Renal cortex interstitium (tissue), 11 donors: ENCODE measurements around the gene KLHL25. TPM values are rescaled to one million over a fixed set of nuclear protein-coding genes. Genes with fewer than 3 reads are reported as not detected.
"Not testable (repeated sequence)": the region's sequence is repeated elsewhere in the genome, so short reads cannot be mapped to it uniquely, and the experiment has no call there.

Experiments
- DNase-seq, 11 donors: peaks; one replicate each; pipeline ENCODE4 v3.0.0-alpha.2; 2013; ENCODE audit warnings: low read depth in 9 of 11, low spot score in 4 of 11; ENCODE audit errors: extremely low read depth in 1 of 11
- polyA plus RNA-seq, 3 donors: library from polyadenylated mRNA; unstranded; fragments of 120-200 nt; gene quantifications; one replicate each; pipeline ENCODE4 v1.2.1, GENCODE V29; 2013; ENCODE audit not compliant: insufficient read length in 3 of 3

The KLHL25 gene
- polyA plus RNA-seq, 3 donors, result 8.7 to 13.2 (median 12.8) TPM

DNA sequence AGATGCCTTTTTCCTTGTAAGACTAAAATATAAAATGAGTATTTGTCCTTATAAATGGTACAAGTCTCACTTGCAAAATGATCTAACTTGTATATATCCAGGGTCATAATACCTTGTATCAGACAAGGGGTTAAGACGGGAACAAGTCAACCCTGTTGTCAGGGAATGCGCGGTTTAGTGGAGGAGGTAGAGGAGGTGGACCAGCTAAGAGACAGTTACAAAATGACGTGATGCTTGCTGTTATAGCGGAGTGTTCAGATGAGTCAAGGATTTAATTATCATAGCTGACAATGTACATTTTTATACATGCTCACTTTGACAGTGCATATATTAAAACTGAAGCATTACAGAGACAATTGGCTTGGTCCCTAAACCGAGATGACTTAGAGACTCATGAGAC, 26.8 kb upstream of the KLHL25 start:
- no peak for DNase-seq

DNA sequence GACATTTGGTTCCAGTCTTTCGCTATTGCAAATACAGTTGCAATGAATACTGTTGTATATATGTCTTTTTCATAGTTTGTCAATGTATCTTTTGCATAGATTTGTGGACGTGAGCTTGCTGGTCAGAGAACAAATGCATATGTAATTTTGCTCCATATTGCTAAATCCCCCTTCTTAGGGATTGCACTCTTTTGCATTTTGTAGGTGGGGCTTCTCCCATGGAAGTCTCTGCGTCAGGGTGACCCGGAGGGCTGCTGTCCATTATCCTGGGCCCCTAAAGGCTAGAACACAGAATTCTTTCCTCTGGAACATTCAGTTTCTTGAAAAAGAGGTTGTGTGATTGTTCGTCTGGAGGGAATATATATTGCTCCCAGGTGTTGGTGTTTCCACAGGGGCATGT, 25.2 kb upstream of the KLHL25 start:
- no peak for DNase-seq

DNA sequence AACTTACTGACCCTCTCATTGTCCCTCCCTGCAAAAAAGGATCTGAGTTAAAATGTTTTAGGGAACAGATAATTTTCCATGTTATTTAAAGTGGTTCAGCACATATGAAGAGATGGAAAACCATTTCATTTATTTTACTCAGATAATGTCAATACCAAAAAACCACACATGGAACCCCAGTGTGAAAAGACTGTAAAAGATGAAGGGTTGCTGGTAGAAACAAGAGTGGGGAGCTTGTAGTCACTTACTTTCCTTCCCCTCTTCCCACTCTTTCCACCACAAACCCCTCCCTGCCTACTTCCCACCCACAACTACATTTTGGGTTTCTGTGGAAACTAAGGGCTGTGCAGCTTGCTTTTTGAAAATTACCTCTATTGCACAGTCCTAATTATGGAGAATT, 18.5 kb upstream of the KLHL25 start:
- no peak for DNase-seq

DNA sequence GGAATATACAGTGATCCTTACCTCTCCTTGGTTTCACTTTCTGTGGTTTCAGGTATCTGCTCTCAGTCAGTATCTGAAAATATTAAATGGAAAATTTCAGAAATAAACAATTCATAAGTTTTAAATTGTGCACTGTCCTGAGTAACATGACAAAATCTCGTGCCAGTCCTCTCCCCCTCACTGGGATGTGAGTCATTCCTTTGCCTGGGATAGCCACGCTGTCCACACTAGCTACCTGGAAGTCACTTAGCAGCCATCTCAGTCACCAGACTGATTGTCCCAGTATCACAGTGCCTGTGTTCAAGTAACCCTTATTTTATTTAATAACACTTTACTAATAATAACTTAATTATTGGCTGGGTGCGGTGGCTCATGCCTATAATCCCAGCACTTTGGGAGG, 15.3 kb upstream of the KLHL25 start:
- DNase-seq, result no peak

DNA sequence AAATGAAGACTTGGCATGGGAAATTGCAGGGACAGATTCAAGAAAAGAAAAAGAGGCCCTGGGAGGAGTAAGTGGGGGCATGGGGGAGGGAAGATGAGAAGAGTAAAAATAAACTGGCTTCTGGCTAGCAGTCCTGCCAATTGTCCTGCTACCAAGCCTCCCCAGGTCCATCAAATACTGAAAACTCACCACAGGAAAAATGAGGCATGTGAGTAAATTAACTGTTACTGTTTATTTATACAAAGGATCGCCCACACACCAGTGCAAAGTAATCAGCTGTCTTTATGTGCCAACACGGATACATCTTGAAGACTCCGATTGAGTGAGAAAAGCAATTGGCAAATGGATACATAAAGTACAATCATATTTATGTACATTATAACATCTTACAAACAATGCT, 10.7 kb upstream of the KLHL25 start:
- DNase-seq, result no peak

DNA sequence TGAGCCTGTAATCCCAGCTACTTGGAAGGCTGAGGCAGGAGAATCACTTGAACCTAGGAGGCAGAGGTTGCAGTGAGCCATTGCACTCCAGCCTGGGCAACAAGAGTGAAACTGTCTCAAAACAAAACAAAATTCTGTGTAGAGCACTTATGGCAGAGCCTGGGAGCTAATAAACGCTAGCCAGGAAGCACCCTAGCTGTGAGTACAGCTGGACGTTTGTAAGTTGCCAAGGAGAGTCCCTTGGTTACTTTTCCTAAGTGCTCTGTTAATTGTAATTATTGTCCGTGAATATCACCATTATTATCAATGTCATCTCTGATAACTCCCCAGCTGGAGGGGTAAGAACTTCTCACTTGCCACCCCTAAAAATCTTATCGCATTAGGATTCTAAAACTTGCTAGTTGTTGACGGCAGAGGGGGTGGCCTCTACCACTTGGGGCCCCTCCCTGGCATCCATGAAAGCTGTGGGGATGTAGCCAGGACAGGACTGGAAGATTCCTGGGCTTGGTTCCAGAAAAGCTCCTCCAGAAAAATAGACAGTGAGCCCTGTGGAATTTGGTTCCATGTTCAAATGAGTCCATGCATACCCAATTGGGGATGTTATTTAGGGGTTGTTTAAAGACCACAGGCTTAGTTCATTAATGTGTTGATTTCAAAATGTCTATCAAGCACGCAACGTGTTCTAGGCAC, 9.9 kb upstream of the KLHL25 start:
- no peak for DNase-seq

DNA sequence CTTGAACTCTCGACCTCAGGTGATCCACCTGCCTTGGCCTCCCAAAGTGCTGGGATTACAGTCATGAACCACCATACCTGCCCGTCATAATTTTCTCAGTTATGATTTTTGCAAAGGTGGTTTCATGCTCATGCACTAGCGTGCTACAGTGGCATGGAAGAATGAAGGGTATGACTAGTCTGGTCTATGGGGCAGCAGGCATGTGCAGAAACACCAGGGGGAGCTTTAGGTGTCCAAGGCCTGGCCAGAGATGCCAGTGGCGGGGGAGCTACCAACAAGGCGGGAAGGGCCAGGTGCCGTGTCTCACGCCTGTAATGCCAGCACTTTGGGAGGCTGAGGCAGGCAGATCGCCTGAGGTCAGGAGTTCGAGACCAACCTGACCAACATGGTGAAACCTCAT, 7.9 kb upstream of the KLHL25 start:
- DNase-seq, result not testable (repeated sequence)

DNA sequence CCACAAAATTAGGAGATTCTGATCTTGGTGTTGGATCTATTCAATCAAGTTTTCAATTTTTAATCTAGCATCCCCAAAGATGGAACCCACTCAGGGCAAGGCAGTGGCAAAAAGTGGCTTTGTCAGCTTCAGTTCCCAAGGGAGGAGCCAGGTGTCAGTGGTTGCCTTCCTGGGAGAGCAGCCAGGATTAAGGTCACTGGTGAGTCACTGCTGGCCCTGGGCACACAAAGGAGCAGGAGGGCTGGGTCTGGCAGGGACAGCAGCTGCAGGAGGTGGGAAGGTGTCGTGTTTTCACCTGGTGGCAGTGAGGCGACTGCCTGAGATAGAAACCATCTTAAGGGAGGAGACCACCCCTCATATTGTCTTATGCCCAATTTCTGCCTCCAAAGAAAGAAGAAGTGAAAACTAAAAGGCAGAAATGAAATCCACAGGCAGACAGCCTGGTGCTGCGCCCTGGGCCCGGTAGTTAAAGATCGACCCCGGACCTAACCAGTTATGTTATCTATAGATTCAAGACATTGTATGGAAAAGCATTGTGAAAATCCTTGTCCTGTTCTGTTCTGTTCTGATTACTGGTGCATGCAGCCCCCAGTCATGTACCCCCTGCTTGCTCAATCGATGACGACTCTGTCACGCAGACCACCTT, 5.9 kb upstream of the KLHL25 start:
- no peak for DNase-seq

DNA sequence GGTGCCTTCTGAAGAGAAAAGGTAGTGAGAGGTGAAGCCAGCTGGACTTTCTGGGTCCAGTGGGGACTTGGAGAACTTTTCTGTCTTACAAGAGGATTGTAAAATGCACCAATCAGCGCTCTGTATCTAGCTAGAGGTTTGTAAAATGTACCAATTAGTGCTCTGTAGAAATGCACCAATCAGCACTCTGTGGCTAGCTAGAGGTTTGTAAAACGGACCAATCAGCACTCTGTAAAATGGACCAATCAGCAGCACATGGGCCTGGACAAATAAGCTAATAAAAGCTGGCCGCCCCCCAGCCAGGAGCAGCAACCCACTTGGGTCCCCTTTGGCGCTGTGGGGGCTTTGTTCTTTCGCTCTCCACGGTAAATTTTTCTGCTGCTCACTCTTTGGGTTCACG, 1.6 kb upstream of the KLHL25 start:
- not testable (repeated sequence) for DNase-seq

DNA sequence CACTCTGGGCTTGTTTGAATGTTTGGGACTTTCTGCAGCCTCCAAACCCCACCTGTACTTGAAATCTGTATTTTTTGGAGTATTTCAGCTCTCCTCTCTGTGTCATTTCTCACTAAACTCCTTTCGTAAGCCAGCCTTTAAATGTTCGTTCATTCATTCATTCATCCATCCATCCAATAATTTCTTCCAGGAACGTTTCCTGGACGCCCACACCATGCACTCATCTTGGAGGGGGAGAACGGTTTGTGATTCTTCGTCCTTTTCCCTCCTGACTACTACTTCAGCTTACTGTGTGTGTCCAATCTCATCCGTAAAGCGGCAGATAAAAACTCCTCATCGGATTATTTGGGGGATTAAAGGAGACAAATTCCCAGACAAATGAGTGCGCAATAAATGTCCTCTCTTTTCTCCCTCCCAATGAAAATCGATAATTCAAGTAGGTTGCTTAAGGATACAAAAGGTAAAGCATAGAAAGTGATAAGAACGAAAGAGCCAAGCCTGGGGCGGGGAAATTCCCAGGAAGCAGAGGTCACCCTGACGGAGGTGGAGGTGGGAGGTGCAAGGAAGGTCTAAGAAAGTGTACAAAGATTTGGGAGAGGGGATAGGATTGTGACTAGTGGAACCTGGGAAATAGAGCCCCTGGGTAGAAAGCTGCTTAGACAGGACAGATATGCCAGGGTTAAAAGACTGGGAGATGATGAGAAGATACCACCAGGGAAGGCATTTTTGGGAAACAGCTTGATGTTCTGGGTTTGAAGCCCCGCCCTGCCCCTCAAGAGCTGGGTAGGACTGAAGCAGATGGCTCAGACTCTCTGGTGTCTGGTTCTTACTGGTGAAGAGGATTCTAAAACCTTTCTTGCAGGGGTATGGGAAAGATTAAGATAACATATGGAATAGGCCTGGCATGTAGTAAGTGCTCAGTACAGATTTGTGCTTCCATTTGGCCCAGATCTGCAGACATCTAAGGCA, 896 bp upstream of the KLHL25 start:
- no peak for DNase-seq

DNA sequence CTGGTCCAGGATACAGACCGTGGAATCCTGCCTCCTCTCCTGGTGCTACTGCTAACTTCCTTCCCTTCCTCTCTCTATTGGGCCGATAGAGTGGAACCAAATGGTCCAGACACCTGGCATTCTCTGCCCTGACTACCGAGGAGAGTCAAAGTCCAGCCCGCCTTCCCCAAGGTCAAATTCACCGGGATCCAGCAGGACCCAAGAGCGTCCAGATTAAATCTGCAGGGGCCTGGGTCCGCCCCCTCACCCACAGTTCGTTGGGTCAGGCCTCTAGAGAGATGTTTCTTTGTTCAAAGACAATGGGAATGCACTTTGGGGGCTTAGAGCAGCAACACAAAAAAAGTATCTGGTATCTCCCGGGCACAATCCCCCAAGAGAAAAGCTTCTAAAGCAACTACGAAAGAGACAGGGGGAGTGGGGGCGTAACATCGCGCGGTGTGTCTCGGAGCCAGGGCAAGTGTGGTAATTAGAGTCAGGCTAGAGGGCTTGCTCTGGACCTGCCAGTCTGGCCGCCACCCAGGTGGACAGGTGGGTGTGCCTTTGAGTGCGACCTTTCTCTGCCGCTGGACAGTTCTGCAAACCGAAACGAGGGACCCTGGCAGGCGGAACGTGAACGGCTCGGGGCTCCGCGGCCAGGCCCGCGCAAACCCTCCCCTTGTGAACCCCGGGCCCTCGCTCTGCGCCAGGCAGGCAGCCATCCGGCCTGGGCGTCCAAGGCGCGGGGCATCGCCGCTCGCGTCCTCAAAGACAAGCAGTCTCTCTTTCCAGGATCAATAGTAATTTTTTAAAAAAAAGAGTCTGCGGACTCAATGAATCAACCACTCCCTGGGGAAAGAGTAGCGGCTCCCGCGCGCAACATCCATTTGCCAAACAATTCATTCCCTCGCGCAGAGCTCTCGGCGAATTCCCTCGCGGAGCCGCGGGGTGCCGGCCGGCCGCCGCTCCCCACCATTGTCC, 806 bp downstream of the KLHL25 start:
- no peak for DNase-seq

DNA sequence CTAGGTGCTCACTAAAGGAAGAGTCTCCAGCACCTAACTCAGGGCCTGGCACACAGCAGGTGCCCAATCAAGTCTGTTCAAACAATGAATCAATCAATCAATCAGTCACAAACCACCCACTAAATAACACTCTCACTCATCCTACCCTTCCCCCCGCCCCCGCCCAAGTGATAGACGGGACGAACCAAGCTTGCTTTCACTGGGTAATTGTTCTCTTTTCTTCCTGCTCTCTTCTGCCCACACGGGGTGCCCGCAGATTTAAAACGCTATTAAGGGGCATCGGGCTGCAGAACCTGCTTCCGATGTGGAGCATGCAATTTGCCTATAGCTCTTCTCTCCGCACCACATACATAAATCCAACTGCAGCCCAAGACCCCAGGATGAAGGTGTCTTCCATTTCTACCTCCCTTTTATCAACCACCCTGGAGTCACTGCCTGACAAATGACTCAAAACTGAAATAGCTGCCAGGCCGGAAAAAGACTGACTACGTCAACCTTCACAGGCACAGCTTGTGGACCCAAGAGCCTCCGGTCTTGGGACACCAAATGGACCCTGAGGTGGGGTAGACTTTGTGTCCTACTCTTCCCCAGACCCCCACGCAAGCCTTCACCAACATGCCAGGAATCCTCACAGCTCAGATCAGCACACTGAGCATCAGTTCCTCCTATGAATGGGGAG, 1.7 kb downstream of the KLHL25 start:
- DNase-seq, result no peak

DNA sequence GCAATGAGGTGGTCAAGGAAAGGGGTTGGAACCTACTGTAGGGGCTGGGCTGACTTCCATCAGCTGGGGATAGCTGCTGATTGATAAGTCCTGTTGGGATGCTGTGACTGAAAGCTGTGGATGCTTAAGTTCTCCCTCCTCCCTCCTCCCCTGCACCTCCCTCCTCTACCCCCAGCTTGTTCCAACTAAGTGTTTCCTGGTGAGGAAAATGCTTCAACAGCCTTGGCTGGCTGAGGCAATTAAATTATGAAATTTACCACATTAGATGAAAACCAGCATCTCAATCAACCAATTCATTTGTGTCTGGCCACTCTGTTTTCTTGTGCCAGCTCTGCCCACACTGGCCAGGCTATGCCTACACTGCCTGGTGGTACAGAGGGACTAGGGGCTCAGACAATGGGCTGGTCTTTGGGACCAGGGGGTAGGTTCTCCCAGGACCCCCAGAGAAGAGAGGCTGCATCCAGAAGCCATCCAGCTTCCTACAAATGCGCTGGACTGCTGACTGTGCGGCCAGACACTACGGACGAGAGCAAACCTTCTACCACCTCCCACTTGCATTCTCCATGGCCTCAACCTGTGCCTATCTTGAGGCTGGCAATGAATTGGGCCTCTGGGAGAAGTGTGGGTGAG, 2.5 kb downstream of the KLHL25 start:
- DNase-seq, result no peak

DNA sequence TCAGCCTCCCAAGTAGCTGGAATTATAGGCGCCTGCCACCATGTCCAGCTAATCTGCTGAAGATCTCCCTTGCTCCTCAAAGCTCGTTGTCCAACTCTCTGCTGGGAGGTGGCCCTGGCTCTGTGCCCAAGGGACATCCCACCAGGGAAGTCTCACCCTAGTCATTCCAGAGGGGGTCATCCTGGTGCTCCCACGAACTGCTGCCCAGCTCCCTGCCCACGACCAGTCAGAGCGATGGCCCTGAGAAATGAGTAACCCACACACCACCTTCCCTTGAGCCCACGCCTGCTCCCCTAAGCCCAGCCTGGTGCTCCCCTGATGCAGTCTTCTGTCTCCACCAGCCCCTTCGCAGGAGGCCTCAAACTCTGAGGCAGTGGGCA, 5.2 kb downstream of the KLHL25 start:
- DNase-seq, result no peak

DNA sequence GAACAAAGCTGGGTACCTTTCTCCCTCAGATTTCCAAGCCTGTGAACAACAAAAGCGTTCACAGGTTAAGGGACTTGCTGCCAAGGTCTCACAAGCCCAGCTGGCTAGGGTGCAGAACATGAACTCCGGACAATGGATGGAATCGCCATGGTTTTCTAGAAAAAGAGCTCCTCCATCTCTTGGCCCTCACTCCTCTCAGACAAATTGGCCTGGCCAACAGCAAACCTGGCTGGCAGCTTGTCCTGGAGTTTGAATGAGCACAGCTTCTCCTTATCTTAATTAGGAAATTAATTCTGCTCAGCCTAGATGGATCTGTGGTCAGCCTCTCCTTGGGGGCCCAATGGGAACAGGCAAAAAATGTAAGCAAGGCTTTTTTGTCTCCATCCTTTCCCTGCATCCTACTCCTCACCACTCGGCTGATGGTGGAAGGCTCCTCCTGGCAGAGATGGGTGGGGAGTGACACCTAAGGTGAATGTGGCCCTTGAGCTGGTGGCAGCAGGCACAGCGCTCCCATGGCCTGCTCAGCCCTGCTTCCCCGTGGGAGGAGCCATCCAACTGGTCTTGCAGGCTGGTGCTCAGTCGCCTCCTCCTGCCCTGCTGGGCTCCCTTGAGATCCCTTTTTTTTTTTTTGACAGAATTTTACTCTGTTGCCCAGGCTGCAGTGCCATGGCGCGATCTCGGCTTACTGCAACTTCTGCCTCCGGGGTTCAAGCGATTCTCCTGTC, 5.8 kb downstream of the KLHL25 start:
- no peak for DNase-seq

DNA sequence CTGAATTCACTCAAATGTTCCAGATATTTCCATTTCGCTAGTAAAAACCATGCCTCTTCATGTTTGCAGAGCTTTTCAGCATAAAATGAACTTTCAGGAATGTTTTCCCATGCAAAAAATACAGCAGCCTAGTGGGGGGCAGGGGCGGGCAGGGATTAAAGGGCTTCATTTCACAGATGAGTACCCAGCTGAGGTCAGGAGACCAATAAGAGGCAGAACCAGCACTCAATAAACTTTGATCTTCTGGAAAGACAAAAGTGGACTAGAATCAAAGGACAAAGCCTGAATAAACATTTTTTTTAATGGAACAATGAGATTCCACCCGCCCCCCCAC, 8.0 kb downstream of the KLHL25 start:
- DNase-seq, result no peak
